MG63 (cell line): Measurements from ENCODE around the gene OAS3. TPM values are rescaled to one million over a fixed set of nuclear protein-coding genes. Genes with fewer than 3 reads are reported as not detected.
"Not testable (repeated sequence)": the region's sequence is repeated elsewhere in the genome, so short reads cannot be mapped to it uniquely, and the experiment has no call there.

Experiments used
- DNase-seq: peaks from one replicate; pipeline ENCODE4 v3.0.0-alpha.2; 2020
- H3K27me3 ChIP-seq: fragments of 250-450 bp; sonication (Bioruptor Pico); 2 replicates; pipeline ENCODE4 v1.5.1; 2020; ENCODE audit warnings: mild to moderate bottlenecking, moderate library complexity
- H3K36me3 ChIP-seq: fragments of 250-450 bp; sonication (Bioruptor Pico); 2 replicates; pipeline ENCODE4 v1.5.1; 2020; ENCODE audit warnings: mild to moderate bottlenecking, moderate library complexity
- H3K4me3 ChIP-seq: fragments of 250-450 bp; sonication (Bioruptor Pico); 2 replicates; pipeline ENCODE4 v1.5.1; 2020; ENCODE audit warnings: mild to moderate bottlenecking, moderate library complexity
- H3K9me3 ChIP-seq: fragments of 250-450 bp; sonication (Bioruptor Pico); 2 replicates; pipeline ENCODE4 v1.5.1; 2020; ENCODE audit warnings: mild to moderate bottlenecking, moderate library complexity
- total RNA-seq: library from RNA; depleted of rRNA; stranded (reverse); fragments of >200 nt; shearing (Covaris generic); gene quantifications from 2 replicates; pipeline ENCODE4 v1.2.3, GENCODE V29; 2014; ENCODE audit warnings: low replicate concordance

OAS3 gene
- total RNA-seq, 1 experiment from 2014 or later, result 12.5 TPM

- Histone ChIP-seq H3K4me3 (no peak overlapping the region), H3K27me3 (no peaks in the 10 kb centered on the region), H3K36me3 (peaks cover 10% of the 10 kb centered on the region), H3K9me3 (no peaks in the 10 kb centered on the region)
- no peak for DNase-seq
Measured at GRCh38 chr12:112942572-112942971, 4.3 kb downstream of the OAS3 start.

GRCh38 chr12:112944024-112944690 is 5.9 kb downstream of the OAS3 start:
- no peak for DNase-seq
- no peaks in the 10 kb centered on the region for H3K27me3 ChIP-seq

DNA sequence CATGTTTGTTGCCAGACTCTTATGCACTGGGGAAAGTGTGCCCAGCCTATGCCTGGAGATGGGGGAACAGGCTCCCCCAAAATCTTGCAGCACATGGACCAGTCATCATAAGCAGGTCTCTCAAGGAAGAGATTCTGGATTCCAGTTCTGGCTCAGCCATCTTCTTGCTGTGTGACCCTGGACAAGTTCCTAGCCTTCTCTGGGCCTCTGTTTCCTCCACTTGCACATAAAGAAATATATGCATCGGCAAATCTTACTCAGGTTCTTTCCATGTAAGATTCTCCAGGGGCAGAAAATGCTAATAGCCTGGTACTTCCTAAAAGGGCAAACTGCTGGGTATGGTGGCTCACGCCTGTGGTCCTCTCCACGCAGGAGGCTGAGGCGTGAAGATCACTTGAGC is 7.2 kb downstream of the OAS3 start:
- DNase-seq, result no peak
- H3K36me3 ChIP-seq, result peaks cover 15% of the 10 kb centered on the region
- no peaks in the 10 kb centered on the region for H3K9me3 ChIP-seq
- H3K4me3 ChIP-seq, result no peak overlapping the region
- no peaks in the 10 kb centered on the region for H3K27me3 ChIP-seq

More at GRCh38 chr12:112944024-112944690, 5.9 kb downstream of the OAS3 start:
- H3K4me3 ChIP-seq, result no peak overlapping the region
- H3K9me3 ChIP-seq, result no peaks in the 10 kb centered on the region
- peaks cover 15% of the 10 kb centered on the region for H3K36me3 ChIP-seq

DNA sequence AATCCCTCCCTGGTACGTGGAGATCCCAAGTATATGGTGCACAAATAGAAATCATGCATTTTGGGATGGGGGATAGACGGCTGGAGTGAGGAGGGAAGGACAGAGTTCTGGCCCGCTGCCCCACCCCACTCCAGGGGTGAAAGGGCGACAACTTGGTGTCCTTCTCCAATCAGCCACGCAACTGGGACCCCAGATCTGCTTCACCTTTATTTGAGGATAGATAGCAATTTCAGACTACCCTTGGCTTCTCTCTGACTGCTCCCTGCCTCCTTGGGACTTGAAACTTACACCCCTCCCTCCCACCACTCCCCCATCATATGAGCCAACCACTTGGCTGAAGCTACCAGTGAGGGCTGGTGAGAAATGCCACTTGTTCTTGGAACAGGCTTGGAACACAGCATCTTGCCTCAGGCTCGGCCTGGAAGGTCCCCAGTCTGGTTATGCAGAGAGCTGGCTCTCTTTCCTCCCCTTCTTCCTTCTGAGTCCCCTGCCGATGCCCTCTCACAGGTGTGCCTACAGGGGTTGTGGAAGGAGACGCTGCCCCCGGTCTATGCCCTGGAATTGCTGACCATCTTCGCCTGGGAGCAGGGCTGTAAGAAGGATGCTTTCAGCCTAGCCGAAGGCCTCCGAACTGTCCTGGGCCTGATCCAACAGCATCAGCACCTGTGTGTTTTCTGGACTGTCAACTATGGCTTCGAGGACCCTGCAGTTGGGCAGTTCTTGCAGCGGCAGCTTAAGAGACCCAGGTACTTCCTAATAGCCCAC is 8.1 kb downstream of the OAS3 start:
- Histone ChIP-seq H3K27me3 (no peaks in the 10 kb centered on the region), H3K9me3 (no peaks in the 10 kb centered on the region), H3K4me3 (no peak overlapping the region), H3K36me3 (peaks cover 15% of the 10 kb centered on the region)
- DNase-seq, result no peak

DNA sequence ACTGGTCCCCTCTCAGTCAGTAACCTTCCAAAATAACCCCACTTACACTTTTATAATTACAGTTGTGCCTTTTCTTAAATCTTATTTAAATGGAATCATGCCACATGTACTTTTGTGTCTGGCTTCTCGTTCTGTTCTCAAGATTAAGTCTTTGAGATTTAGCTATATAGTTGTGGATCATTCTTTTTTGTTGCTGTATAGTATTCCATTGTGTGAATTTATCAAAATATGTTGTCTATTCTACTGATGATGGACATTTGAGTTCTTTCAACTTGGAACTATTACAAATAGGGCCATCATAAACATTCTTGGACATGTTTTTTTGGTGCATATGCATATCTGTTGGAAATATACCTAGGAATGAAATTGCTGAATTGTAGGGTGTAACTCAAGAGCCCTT is 9.0 kb downstream of the OAS3 start:
- no peaks in the 10 kb centered on the region for H3K9me3 ChIP-seq
- no peak for DNase-seq
- no peaks in the 10 kb centered on the region for H3K27me3 ChIP-seq
- no peak overlapping the region for H3K4me3 ChIP-seq
- H3K36me3 ChIP-seq, result peaks cover 20% of the 10 kb centered on the region

DNA sequence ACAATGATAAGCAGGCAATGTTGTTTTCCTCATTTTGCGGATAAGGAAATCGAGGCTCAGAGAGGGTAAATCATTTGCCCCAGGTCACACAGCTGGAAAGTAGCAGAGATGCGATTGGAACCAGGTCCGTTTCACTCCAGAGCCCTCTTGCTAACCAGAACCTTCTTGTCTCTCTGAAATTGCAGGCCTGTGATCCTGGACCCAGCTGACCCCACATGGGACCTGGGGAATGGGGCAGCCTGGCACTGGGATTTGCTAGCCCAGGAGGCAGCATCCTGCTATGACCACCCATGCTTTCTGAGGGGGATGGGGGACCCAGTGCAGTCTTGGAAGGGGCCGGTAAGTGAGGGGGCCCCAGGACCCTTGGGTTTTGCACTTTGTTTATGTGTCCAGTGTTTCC is 9.5 kb downstream of the OAS3 start:
- no peak for DNase-seq
- no peaks in the 10 kb centered on the region for H3K27me3 ChIP-seq
- no peak overlapping the region for H3K4me3 ChIP-seq
- peaks cover 20% of the 10 kb centered on the region for H3K36me3 ChIP-seq
- no peaks in the 10 kb centered on the region for H3K9me3 ChIP-seq

DNA sequence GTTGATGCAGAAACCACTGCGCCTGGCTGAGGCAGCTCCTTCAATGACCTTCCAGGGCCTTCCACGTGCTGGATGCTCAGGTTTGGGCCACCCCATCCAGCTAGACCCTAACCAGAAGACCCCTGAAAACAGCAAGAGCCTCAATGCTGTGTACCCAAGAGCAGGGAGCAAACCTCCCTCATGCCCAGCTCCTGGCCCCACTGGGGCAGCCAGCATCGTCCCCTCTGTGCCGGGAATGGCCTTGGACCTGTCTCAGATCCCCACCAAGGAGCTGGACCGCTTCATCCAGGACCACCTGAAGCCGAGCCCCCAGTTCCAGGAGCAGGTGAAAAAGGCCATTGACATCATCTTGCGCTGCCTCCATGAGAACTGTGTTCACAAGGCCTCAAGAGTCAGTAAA is 10.5 kb downstream of the OAS3 start:
- Histone ChIP-seq H3K4me3 (no peak overlapping the region), H3K9me3 (no peaks in the 10 kb centered on the region), H3K27me3 (no peaks in the 10 kb centered on the region), H3K36me3 (peaks cover 23% of the 10 kb centered on the region)
- no peak for DNase-seq

- no peaks in the 10 kb centered on the region for H3K27me3 ChIP-seq
- H3K36me3 ChIP-seq, result peaks cover 19% of the 10 kb centered on the region
Measured at GRCh38 chr12:112950701-112951100, 12.4 kb downstream of the OAS3 start.

GRCh38 chr12:112957125-112957524 is 18.9 kb downstream of the OAS3 start:
- DNase-seq, result not testable (repeated sequence)
- H3K36me3 ChIP-seq, result peaks cover 38% of the 10 kb centered on the region

More at GRCh38 chr12:112950701-112951100, 12.4 kb downstream of the OAS3 start:
- Histone ChIP-seq H3K4me3 (no peak overlapping the region), H3K9me3 (no peaks in the 10 kb centered on the region)
- no peak for DNase-seq

GRCh38 chr12:112961074-112961473 is 22.8 kb downstream of the OAS3 start:
- H3K4me3 ChIP-seq, result no peak overlapping the region
- peaks cover 37% of the 10 kb centered on the region for H3K36me3 ChIP-seq
- no peaks in the 10 kb centered on the region for H3K9me3 ChIP-seq
- DNase-seq, result no peak
- no peaks in the 10 kb centered on the region for H3K27me3 ChIP-seq

More at GRCh38 chr12:112957125-112957524, 18.9 kb downstream of the OAS3 start:
- H3K9me3 ChIP-seq, H3K4me3 ChIP-seq, H3K27me3 ChIP-seq: not testable (repeated sequence)

DNA sequence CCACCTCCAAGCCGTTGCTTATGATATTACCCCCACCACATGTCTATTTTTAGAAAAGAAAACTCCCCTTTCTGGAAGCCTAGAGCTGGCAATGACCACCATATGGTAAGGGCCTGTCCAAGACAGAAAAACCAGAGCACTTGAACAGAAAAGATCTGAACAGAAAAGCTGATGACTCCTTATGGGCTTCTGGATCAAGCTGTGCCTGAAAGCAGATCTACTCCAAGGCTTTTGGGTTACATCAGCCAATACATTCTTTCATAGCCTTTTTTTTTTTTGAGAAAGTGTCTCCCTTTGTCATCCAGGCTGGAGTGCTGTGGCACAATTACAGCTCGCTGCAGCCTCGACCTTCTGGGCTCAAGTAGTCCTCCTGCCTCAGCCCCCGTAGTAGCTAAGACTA is 23.3 kb downstream of the OAS3 start:
- DNase-seq, result no peak
- Histone ChIP-seq H3K27me3 (no peaks in the 10 kb centered on the region), H3K36me3 (peaks cover 35% of the 10 kb centered on the region), H3K9me3 (no peaks in the 10 kb centered on the region), H3K4me3 (no peak overlapping the region)

- Histone ChIP-seq H3K27me3 (no peaks in the 10 kb centered on the region), H3K4me3 (no peak overlapping the region), H3K9me3 (no peaks in the 10 kb centered on the region), H3K36me3 (peaks cover 30% of the 10 kb centered on the region)
- DNase-seq, result no peak
Measured at GRCh38 chr12:112962561-112962960, 24.3 kb downstream of the OAS3 start.

- DNase-seq, result no peak
- H3K36me3 ChIP-seq, result peaks cover 30% of the 10 kb centered on the region
- H3K27me3 ChIP-seq, result no peaks in the 10 kb centered on the region
- H3K4me3 ChIP-seq, result no peak overlapping the region
- H3K9me3 ChIP-seq, result no peaks in the 10 kb centered on the region
Measured at GRCh38 chr12:112963227-112963861, 25.1 kb downstream of the OAS3 start.

- Histone ChIP-seq H3K4me3 (no peak overlapping the region), H3K36me3 (peaks cover 29% of the 10 kb centered on the region), H3K9me3 (no peaks in the 10 kb centered on the region), H3K27me3 (no peaks in the 10 kb centered on the region)
- no peak for DNase-seq
Measured at GRCh38 chr12:112964067-112964670, 25.9 kb downstream of the OAS3 start.

DNA sequence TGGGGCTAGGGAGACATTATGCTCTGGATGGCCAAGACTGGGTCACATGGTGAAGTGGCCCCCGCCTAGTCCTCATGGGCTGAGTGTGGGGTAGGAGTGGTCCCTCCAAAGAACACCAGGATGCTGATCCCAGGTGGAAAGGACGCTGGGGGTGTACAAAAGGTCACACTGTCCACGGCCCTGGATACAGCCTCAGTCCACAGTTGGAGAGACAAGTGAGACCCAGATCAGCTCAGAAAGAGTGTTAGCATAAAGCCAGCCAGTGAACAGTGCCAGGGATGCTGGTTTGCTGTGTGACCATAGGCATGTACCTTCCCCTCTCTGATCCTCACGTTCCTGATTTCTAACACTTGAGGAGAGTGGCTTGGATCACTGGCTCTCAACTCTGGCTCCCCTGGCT is 26.6 kb downstream of the OAS3 start:
- Histone ChIP-seq H3K36me3 (peaks cover 22% of the 10 kb centered on the region), H3K4me3 (no peak overlapping the region), H3K9me3 (no peaks in the 10 kb centered on the region), H3K27me3 (no peaks in the 10 kb centered on the region)
- DNase-seq, result no peak

DNA sequence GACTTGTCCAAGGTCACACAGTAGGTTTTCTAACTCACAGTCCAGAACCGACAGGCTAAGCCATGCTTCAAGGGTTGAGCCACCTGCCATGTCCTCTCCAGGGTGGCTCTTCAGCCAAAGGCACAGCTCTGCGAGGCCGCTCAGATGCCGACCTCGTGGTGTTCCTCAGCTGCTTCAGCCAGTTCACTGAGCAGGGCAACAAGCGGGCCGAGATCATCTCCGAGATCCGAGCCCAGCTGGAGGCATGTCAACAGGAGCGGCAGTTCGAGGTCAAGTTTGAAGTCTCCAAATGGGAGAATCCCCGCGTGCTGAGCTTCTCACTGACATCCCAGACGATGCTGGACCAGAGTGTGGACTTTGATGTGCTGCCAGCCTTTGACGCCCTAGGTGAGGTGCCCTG is 27.4 kb downstream of the OAS3 start:
- no peaks in the 10 kb centered on the region for H3K9me3 ChIP-seq
- no peak overlapping the region for H3K4me3 ChIP-seq
- no peak for DNase-seq
- peaks cover 17% of the 10 kb centered on the region for H3K36me3 ChIP-seq
- H3K27me3 ChIP-seq, result no peaks in the 10 kb centered on the region

DNA sequence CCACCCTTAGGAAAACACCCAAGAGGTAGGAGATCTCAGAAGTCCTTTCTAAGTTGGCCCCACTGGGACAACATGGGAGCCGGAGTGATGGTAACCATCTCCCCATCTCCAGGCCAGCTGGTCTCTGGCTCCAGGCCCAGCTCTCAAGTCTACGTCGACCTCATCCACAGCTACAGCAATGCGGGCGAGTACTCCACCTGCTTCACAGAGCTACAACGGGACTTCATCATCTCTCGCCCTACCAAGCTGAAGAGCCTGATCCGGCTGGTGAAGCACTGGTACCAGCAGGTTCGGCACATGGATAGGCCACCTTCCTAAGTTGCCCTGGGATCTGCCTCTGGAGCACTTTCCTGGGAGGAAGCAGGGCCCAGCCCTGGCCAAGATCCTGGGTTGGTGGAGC is 29.0 kb downstream of the OAS3 start:
- Histone ChIP-seq H3K4me3 (no peak overlapping the region), H3K36me3 (peaks cover 5% of the 10 kb centered on the region; the same call in 1 of the 2 replicates), H3K9me3 (no peaks in the 10 kb centered on the region), H3K27me3 (no peaks in the 10 kb centered on the region)
- no peak for DNase-seq
